Liver (tissue), 3 donors: ENCODE measurements around the gene GPR107.

Experiments
- ATF3 ChIP-seq: IDR thresholded peaks from 2 replicates; pipeline ENCODE4 v1.6.1; 2016; ENCODE audit warnings: antibody characterized with exemption
- CTCF ChIP-seq: fragments of 150-350 bp; IDR thresholded peaks from 2 replicates; pipeline ENCODE4 v1.5.1; 2017; ENCODE audit warnings: improper control_type of control experiment, low read depth, low read length; ENCODE audit not compliant: missing input control
- EGR1 ChIP-seq, 2 donors: IDR thresholded peaks; 2 replicates each; pipeline ENCODE4 v1.6.1; 2016 to 2018; ENCODE audit warnings: antibody characterized with exemption in 2 of 2, low read depth in 2 of 2
- FOXA2 ChIP-seq: IDR thresholded peaks from 2 replicates; pipeline ENCODE4 v1.6.1; 2016; ENCODE audit warnings: antibody characterized with exemption
- GABPA ChIP-seq, 2 donors: IDR thresholded peaks in 1 of 2; conservative IDR thresholded peaks in 1 of 2; 2 replicates each; pipeline ENCODE4 v1.6.1; 2016; ENCODE audit warnings: antibody characterized with exemption in 2 of 2, mild to moderate bottlenecking in 1 of 2, moderate library complexity in 1 of 2
- HNF4G ChIP-seq: IDR thresholded peaks from 2 replicates; pipeline ENCODE4 v1.6.1; 2016; ENCODE audit warnings: antibody characterized with exemption
- MAX ChIP-seq: IDR thresholded peaks from 2 replicates; pipeline ENCODE4 v1.6.1; 2016; ENCODE audit warnings: antibody characterized with exemption
- NR2F2 ChIP-seq: IDR thresholded peaks from 2 replicates; pipeline ENCODE4 v1.6.1; 2016; ENCODE audit warnings: antibody characterized with exemption
- RAD21 ChIP-seq, 2 donors: IDR thresholded peaks; 2 replicates each; pipeline ENCODE4 v1.6.1; 2016; ENCODE audit warnings: antibody characterized with exemption in 2 of 2, mild to moderate bottlenecking in 2 of 2
- SP1 ChIP-seq: IDR thresholded peaks from 2 replicates; pipeline ENCODE4 v1.6.1; 2018; ENCODE audit warnings: antibody characterized with exemption, mild to moderate bottlenecking
- TAF1 ChIP-seq: conservative IDR thresholded peaks from 2 replicates; pipeline ENCODE4 v1.6.1; 2016; ENCODE audit warnings: antibody characterized with exemption, mild to moderate bottlenecking
- YY1 ChIP-seq: IDR thresholded peaks from 2 replicates; pipeline ENCODE4 v1.6.1; 2016; ENCODE audit warnings: antibody characterized with exemption, mild to moderate bottlenecking
- TF ChIP-seq, protein P1 (sequence below): IDR thresholded peaks from 2 replicates; pipeline ENCODE4 v1.6.1; 2016; ENCODE audit warnings: antibody characterized with exemption
- TF ChIP-seq, protein P2 (sequence below): IDR thresholded peaks from 2 replicates; pipeline ENCODE4 v1.6.1; 2016; ENCODE audit warnings: antibody characterized with exemption, mild to moderate bottlenecking
- donor health status: healthy.
- donor health status: healthy.

GRCh38 chr9:130149654-130150286 is 96.1 kb downstream of the GPR107 start:
- TF ChIP-seq SP1 (no peak), TAF1 (no peak), CTCF (no peak), ATF3 (no peak), GABPA (IDR thresholded peaks at IDR 0.05 in 1 of 2, conservative IDR thresholded peaks at IDR 0.05 in 1 of 2) (no peak), MAX (no peak), RAD21 (IDR thresholded peaks at IDR 0.05) (no peak), YY1 (no peak), HNF4G (no peak), FOXA2 (no peak), EGR1 (IDR thresholded peaks at IDR 0.05; ENCODE audit: low read depth in 2 of 2) (no peak), NR2F2 (no peak)
- TF ChIP-seq, protein P1, sequence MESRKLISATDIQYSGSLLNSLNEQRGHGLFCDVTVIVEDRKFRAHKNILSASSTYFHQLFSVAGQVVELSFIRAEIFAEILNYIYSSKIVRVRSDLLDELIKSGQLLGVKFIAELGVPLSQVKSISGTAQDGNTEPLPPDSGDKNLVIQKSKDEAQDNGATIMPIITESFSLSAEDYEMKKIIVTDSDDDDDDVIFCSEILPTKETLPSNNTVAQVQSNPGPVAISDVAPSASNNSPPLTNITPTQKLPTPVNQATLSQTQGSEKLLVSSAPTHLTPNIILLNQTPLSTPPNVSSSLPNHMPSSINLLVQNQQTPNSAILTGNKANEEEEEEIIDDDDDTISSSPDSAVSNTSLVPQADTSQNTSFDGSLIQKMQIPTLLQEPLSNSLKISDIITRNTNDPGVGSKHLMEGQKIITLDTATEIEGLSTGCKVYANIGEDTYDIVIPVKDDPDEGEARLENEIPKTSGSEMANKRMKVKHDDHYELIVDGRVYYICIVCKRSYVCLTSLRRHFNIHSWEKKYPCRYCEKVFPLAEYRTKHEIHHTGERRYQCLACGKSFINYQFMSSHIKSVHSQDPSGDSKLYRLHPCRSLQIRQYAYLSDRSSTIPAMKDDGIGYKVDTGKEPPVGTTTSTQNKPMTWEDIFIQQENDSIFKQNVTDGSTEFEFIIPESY, result no peak
- TF ChIP-seq, protein P2, sequence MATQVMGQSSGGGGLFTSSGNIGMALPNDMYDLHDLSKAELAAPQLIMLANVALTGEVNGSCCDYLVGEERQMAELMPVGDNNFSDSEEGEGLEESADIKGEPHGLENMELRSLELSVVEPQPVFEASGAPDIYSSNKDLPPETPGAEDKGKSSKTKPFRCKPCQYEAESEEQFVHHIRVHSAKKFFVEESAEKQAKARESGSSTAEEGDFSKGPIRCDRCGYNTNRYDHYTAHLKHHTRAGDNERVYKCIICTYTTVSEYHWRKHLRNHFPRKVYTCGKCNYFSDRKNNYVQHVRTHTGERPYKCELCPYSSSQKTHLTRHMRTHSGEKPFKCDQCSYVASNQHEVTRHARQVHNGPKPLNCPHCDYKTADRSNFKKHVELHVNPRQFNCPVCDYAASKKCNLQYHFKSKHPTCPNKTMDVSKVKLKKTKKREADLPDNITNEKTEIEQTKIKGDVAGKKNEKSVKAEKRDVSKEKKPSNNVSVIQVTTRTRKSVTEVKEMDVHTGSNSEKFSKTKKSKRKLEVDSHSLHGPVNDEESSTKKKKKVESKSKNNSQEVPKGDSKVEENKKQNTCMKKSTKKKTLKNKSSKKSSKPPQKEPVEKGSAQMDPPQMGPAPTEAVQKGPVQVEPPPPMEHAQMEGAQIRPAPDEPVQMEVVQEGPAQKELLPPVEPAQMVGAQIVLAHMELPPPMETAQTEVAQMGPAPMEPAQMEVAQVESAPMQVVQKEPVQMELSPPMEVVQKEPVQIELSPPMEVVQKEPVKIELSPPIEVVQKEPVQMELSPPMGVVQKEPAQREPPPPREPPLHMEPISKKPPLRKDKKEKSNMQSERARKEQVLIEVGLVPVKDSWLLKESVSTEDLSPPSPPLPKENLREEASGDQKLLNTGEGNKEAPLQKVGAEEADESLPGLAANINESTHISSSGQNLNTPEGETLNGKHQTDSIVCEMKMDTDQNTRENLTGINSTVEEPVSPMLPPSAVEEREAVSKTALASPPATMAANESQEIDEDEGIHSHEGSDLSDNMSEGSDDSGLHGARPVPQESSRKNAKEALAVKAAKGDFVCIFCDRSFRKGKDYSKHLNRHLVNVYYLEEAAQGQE, result no peak
